ENCODE measurements around the gene COA1. TPM values are rescaled to one million over a fixed set of nuclear protein-coding genes. Genes with fewer than 3 reads are reported as not detected.

Gene COA1
- total RNA-seq, 4 donors from 2014 or later: 20.5 to 59.1 (median 42.3) TPM

DNA sequence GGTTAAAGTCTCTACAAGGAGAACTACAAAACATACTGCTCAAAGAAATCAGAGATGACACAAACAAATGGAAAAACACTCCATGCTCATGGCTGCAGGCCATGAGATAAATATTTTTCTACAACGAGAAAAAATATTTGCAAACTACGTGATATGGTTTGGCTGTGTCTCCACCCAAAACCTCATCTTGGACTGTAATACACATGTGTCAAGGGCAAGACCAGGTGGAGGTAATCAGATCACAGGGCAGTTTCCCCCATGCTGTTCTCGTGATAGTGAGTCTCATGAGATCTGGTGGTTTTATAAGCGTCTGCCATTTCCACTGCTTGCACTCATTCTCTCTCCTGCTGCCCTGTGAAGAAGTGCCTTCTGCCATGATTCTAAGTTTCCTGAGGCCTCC lies 57.8 kb downstream of the COA1 start:
- Histone ChIP-seq H3K27ac (no peak overlapping the region), H3K27me3 (no peaks in the 10 kb centered on the region), H3K9me3 (peaks cover 0 to 4% (median 0%) of the 10 kb centered on the region in 3 donors), H3K4me1 (peaks cover 0 to 33% (median 9%) of the 10 kb centered on the region in 3 donors), H3K4me3 (no peak overlapping the region), H3K36me3 (no peaks in the 10 kb centered on the region)
- DNase-seq: no peak
- TF ChIP-seq POLR2A (IDR thresholded peaks at IDR 0.05): no peak
- TF ChIP-seq CTCF (IDR thresholded peaks at IDR 0.05): no peak
- intact Hi-C loops (cut with DNase I): no loop called here
- WGBS, 2 donors: 80 to 85% methylated on average over 4 of the region's 4 CpGs

- Histone ChIP-seq H3K27me3 (no peaks in the 10 kb centered on the region), H3K9me3 (peaks cover 0 to 4% (median 0%) of the 10 kb centered on the region in 3 donors), H3K27ac (no peak overlapping the region), H3K36me3 (no peaks in the 10 kb centered on the region), H3K4me3 (no peak overlapping the region), H3K4me1 (peaks cover 0 to 39% (median 6%) of the 10 kb centered on the region in 3 donors)
- DNase-seq: no peak
- intact Hi-C loops (cut with DNase I): no loop called here
- no peak for TF ChIP-seq CTCF (IDR thresholded peaks at IDR 0.05)
- TF ChIP-seq POLR2A (IDR thresholded peaks at IDR 0.05): no peak
- 71 to 75% methylated on average over 15 of the region's 15 CpGs for WGBS, 2 donors
Measured at GRCh38 chr7:43669286-43670081, 59.8 kb downstream of the COA1 start.

DNA sequence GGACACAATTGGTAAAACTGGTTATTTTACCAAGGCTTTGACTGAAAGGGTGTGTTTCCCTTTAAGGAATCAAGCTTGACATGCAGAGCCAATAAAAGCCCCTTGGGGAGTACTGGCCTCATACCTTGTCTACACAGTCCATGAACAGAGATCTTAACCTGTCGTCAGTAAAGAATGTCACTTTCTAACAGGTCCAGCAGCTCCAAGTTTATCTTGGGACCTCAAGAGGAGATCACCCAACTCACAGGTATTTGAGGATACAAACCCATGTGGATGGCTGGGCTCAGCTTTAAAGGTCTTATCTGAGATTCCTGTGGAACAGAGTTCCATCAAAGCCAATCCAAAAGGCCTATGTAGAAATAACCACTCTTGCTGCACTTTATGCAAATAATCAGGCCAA lies 61.3 kb downstream of the COA1 start:
- intact Hi-C loops (cut with DNase I): no loop called here
- Histone ChIP-seq H3K36me3 (peaks cover 0 to under 1% (median 0%) of the 10 kb centered on the region in 3 donors), H3K27me3 (no peaks in the 10 kb centered on the region), H3K27ac (no peak overlapping the region), H3K4me1 (peaks cover 0 to 30% (median 0%) of the 10 kb centered on the region in 3 donors), H3K4me3 (no peak overlapping the region), H3K9me3 (peaks cover 0 to 4% (median 0%) of the 10 kb centered on the region in 3 donors)
- DNase-seq: no peak
- 60 to 89% methylated on average over 1 of the region's 1 CpG for WGBS, 2 donors
- TF ChIP-seq CTCF (IDR thresholded peaks at IDR 0.05): no peak
- TF ChIP-seq POLR2A (IDR thresholded peaks at IDR 0.05): no peak

DNA sequence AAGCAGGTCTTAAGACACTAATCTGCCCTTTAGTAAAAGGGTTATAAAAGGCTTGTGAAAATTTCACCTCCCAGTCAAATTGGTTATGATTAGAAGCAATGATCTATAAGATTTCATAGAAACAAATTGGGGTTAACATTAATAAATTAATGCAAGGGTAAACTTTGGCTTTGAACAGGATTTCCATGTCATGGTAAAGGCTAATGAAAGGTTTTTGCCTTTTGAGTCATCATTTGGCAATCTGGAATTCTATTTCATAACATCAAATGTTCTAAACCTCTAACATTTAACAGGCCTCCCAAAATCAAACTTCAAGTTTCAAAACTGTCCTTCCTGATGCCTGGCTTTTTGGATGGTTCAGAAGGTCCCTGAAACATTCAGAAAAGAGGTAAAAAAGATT lies 62.4 kb downstream of the COA1 start:
- DNase-seq: no peak
- peaks cover 0 to 4% (median 0%) of the 10 kb centered on the region in 3 donors for H3K36me3 ChIP-seq
- no peaks in the 10 kb centered on the region for H3K9me3 ChIP-seq
- H3K27me3 ChIP-seq: no peaks in the 10 kb centered on the region
- TF ChIP-seq POLR2A (IDR thresholded peaks at IDR 0.05) (no peak), CTCF (IDR thresholded peaks at IDR 0.05) (no peak)
- intact Hi-C loops (cut with DNase I): no loop called here
- H3K4me3 ChIP-seq: no peak overlapping the region
- H3K27ac ChIP-seq: no peak overlapping the region
- H3K4me1 ChIP-seq: peaks cover 0 to 30% (median 0%) of the 10 kb centered on the region in 3 donors

GRCh38 chr7:43664681-43665080 lies 64.6 kb downstream of the COA1 start:
- no peak for DNase-seq
- H3K4me1 ChIP-seq: peaks cover 0 to 30% (median 0%) of the 10 kb centered on the region in 3 donors
- TF ChIP-seq CTCF (IDR thresholded peaks at IDR 0.05): no peak
- TF ChIP-seq POLR2A (IDR thresholded peaks at IDR 0.05): no peak
- intact Hi-C loops (cut with DNase I): no loop called here
- no peak overlapping the region for H3K27ac ChIP-seq
- H3K27me3 ChIP-seq: no peaks in the 10 kb centered on the region
- H3K36me3 ChIP-seq: peaks cover 0 to 4% (median 0%) of the 10 kb centered on the region in 3 donors
- no peak overlapping the region for H3K4me3 ChIP-seq
- 0 to 43% methylated on average over 1 of the region's 1 CpG for WGBS, 2 donors
- H3K9me3 ChIP-seq: no peaks in the 10 kb centered on the region

All from esophagus squamous epithelium (tissue), 5 donors.